GM23338 (cell line): ENCODE measurements around the gene ZNF48. TPM values are rescaled to one million over a fixed set of nuclear protein-coding genes. Genes with fewer than 3 reads are reported as not detected.

Experiments
- ATAC-seq: fragments of 200-7000 bp; cut with Tn5 transposase; 3 replicates; pipeline ENCODE4 v1.9.1; 2020
- DNase-seq: peaks from one replicate; pipeline ENCODE4 v3.0.0-alpha.2; 2015; ENCODE audit warnings: low spot score
- H2AFZ ChIP-seq: fragments of 200-600 bp; sonication (generic); 2 replicates; pipeline ENCODE4 v1.8.0; 2016; ENCODE audit warnings: antibody characterized with exemption, mild to moderate bottlenecking, moderate library complexity
- H3F3A ChIP-seq: fragments of 200-600 bp; sonication (generic); replicated peaks from 2 replicates; pipeline ENCODE4 v1.8.0; 2017; ENCODE audit warnings: antibody characterized with exemption, mixed run types, low read depth
- H3K27ac ChIP-seq: fragments of 200-600 bp; sonication (generic); 2 replicates; pipeline ENCODE4 v1.6.1; 2016; ENCODE audit warnings: low read depth
- H3K27me3 ChIP-seq: fragments of 200-600 bp; sonication (generic); 2 replicates; pipeline ENCODE4 v1.8.0; 2016; ENCODE audit warnings: mild to moderate bottlenecking, mixed run types, moderate library complexity; ENCODE audit not compliant: insufficient read depth
- H3K36me3 ChIP-seq: fragments of 200-600 bp; sonication (generic); 2 replicates; pipeline ENCODE4 v1.8.0; 2016; ENCODE audit warnings: mild to moderate bottlenecking; ENCODE audit not compliant: insufficient read depth
- H3K4me1 ChIP-seq: fragments of 200-600 bp; sonication (generic); 2 replicates; pipeline ENCODE4 v1.8.0; 2016; ENCODE audit warnings: mild to moderate bottlenecking, moderate library complexity; ENCODE audit not compliant: insufficient read depth
- H3K4me2 ChIP-seq: fragments of 200-600 bp; sonication (generic); 2 replicates; pipeline ENCODE4 v1.7.1; 2017; ENCODE audit warnings: mixed run types
- H3K4me3 ChIP-seq: fragments of 200-600 bp; sonication (generic); 2 replicates; pipeline ENCODE4 v1.6.1; 2016; ENCODE audit warnings: mixed run types
- H3K79me2 ChIP-seq: fragments of 200-600 bp; sonication (generic); replicated peaks from 2 replicates; pipeline ENCODE4 v1.8.0; 2017; ENCODE audit warnings: mild to moderate bottlenecking; ENCODE audit not compliant: insufficient read depth
- H3K9me2 ChIP-seq: fragments of 200-600 bp; sonication (generic); 2 replicates; pipeline ENCODE4 v1.8.0; 2017; ENCODE audit not compliant: insufficient read depth
- H4K20me1 ChIP-seq: fragments of 200-600 bp; sonication (generic); replicated peaks from 2 replicates; pipeline ENCODE4 v1.8.0; 2017; ENCODE audit warnings: mild to moderate bottlenecking; ENCODE audit not compliant: insufficient read depth
- H3K27ac Mint-ChIP-seq: 2 replicates; pipeline ENCODE4 v1.8.0; 2020; ENCODE audit warnings: inconsistent platforms, mild to moderate bottlenecking, moderate library complexity, mixed read lengths
- H3K27me3 Mint-ChIP-seq: 3 replicates; pipeline ENCODE4 v1.8.0; 2022; ENCODE audit warnings: low read depth, mild to moderate bottlenecking, moderate library complexity, mixed read lengths, inconsistent platforms; ENCODE audit not compliant: insufficient read depth, poor library complexity
- H3K36me3 Mint-ChIP-seq: 3 replicates; pipeline ENCODE4 v1.8.0; 2021; ENCODE audit warnings: low read depth, mild to moderate bottlenecking, inconsistent platforms, moderate library complexity, mixed read lengths
- H3K4me1 Mint-ChIP-seq: 3 replicates; pipeline ENCODE4 v1.8.0; 2020; ENCODE audit warnings: mild to moderate bottlenecking, inconsistent platforms, mixed read lengths
- H3K4me3 Mint-ChIP-seq: 3 replicates; pipeline ENCODE4 v1.8.0; 2021; ENCODE audit warnings: moderate library complexity, mild to moderate bottlenecking, inconsistent platforms, mixed read lengths
- H3K9me3 Mint-ChIP-seq: 3 replicates; pipeline ENCODE4 v1.8.0; 2020; ENCODE audit warnings: moderate library complexity, mild to moderate bottlenecking, inconsistent platforms, mixed read lengths
- polyA plus RNA-seq: library from polyadenylated mRNA; unstranded; fragments of >200 nt; fragmentation: Nextera tagmentation; extraction: Ambion mirVana; gene quantifications from 2 replicates; pipeline ENCODE4 v1.2.1, GENCODE V29; 2016
- total RNA-seq: library from RNA; depleted of rRNA; stranded (reverse); fragments of >200 nt; shearing (Covaris generic); gene quantifications from 2 replicates; pipeline ENCODE4 v1.2.3, GENCODE V29; 2014
- TF ChIP-seq, protein P1 (sequence below): fragments of 250-450 bp; sonication (Bioruptor Pico); IDR thresholded peaks from 2 replicates; pipeline ENCODE4 v1.5.0; 2020; ENCODE audit warnings: mild to moderate bottlenecking, moderate library complexity

ZNF48 gene
- total and polyA plus RNA-seq, 2 experiments from 2014 or later = 4.8 to 44.3 TPM

DNA sequence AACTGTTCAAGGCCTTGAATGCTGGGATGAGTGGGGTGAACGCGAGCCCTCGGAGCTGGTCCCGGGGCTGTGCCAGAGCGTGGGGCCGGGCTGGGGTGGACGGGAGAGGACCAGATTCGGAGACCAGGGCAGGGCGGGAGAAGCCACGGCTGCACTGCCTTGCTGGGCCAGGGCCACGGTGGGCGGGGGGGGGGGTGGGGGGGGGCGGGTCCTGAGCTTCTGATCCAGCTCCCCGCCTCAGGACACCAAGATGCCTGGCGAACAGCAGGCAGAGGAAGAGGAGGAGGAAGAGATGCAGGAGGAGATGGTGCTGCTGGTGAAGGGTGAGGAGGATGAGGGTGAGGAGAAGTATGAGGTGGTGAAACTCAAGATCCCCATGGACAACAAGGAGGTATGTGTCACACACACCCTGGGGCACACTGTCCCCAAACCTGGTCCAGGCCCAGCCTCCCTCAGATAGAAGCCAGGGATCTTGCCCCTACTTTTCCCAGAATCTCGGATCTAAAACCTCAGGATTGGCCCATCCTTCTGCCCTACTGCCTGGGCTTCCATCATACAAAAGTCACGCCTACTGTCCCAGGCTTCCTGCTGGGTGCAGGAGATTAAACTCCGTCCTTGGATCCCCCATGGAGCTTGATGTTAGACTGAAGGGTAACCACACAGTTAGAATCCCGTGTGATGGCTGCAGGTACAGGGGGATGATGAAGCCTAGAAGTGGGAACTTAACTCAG lies 12.7 kb downstream of the ZNF48 start:
- peak overlapping the region; percentile 91 for H3K4me3 Mint-ChIP-seq
- Histone ChIP-seq H3K4me3 (peak overlapping the region; percentile 91), H3F3A (peaks cover 13% of the 10 kb centered on the region; the same call in 1 of the 2 replicates), H3K4me2 (peak overlapping the region; percentile 99), H3K27me3 (no peaks in the 10 kb centered on the region), H3K4me1 (peaks cover 8% of the 10 kb centered on the region), H2AFZ (0 out of 2 replicates have a peak overlapping the region, but pooled peaks have one; percentile 80), H4K20me1 (peaks cover 11% of the 10 kb centered on the region), H3K27ac (peak overlapping the region; percentile 79; the same call in 1 of the 2 replicates), H3K9me2 (no peaks in the 10 kb centered on the region), H3K36me3 (no peaks in the 10 kb centered on the region; the same call in 1 of the 2 replicates), H3K79me2 (peaks cover 16% of the 10 kb centered on the region; the same call in 1 of the 2 replicates)
- H3K27me3 Mint-ChIP-seq = peaks cover 12% of the 10 kb centered on the region
- TF ChIP-seq, protein P1, sequence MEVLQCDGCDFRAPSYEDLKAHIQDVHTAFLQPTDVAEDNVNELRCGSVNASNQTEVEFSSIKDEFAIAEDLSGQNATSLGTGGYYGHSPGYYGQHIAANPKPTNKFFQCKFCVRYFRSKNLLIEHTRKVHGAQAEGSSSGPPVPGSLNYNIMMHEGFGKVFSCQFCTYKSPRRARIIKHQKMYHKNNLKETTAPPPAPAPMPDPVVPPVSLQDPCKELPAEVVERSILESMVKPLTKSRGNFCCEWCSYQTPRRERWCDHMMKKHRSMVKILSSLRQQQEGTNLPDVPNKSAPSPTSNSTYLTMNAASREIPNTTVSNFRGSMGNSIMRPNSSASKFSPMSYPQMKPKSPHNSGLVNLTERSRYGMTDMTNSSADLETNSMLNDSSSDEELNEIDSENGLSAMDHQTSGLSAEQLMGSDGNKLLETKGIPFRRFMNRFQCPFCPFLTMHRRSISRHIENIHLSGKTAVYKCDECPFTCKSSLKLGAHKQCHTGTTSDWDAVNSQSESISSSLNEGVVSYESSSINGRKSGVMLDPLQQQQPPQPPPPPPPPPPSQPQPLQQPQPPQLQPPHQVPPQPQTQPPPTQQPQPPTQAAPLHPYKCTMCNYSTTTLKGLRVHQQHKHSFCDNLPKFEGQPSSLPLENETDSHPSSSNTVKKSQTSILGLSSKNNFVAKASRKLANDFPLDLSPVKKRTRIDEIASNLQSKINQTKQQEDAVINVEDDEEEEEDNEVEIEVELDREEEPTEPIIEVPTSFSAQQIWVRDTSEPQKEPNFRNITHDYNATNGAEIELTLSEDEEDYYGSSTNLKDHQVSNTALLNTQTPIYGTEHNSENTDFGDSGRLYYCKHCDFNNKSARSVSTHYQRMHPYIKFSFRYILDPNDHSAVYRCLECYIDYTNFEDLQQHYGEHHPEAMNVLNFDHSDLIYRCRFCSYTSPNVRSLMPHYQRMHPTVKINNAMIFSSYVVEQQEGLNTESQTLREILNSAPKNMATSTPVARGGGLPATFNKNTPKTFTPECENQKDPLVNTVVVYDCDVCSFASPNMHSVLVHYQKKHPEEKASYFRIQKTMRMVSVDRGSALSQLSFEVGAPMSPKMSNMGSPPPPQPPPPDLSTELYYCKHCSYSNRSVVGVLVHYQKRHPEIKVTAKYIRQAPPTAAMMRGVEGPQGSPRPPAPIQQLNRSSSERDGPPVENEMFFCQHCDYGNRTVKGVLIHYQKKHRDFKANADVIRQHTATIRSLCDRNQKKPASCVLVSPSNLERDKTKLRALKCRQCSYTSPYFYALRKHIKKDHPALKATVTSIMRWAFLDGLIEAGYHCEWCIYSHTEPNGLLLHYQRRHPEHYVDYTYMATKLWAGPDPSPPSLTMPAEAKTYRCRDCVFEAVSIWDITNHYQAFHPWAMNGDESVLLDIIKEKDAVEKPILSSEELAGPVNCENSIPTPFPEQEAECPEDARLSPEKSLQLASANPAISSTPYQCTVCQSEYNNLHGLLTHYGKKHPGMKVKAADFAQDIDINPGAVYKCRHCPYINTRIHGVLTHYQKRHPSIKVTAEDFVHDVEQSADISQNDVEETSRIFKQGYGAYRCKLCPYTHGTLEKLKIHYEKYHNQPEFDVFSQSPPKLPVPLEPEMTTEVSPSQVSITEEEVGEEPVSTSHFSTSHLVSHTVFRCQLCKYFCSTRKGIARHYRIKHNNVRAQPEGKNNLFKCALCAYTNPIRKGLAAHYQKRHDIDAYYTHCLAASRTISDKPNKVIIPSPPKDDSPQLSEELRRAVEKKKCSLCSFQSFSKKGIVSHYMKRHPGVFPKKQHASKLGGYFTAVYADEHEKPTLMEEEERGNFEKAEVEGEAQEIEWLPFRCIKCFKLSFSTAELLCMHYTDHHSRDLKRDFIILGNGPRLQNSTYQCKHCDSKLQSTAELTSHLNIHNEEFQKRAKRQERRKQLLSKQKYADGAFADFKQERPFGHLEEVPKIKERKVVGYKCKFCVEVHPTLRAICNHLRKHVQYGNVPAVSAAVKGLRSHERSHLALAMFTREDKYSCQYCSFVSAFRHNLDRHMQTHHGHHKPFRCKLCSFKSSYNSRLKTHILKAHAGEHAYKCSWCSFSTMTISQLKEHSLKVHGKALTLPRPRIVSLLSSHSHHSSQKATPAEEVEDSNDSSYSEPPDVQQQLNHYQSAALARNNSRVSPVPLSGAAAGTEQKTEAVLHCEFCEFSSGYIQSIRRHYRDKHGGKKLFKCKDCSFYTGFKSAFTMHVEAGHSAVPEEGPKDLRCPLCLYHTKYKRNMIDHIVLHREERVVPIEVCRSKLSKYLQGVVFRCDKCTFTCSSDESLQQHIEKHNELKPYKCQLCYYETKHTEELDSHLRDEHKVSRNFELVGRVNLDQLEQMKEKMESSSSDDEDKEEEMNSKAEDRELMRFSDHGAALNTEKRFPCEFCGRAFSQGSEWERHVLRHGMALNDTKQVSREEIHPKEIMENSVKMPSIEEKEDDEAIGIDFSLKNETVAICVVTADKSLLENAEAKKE (CRISPR knock-in tag) = no peak
- peaks cover 27% of the 10 kb centered on the region for H3K36me3 Mint-ChIP-seq
- no peaks in the 10 kb centered on the region for H3K9me3 Mint-ChIP-seq
- DNase-seq (peak; percentile 24), ATAC-seq (peak; percentile 15; the same call in 2 of the 3 replicates)
- peak overlapping the region; percentile 81; the same call in 1 of the 2 replicates for H3K27ac Mint-ChIP-seq
- H3K4me1 Mint-ChIP-seq = peaks cover 16% of the 10 kb centered on the region
